ENCODE results near the gene METRN.
"Not testable (repeated sequence)": the region's sequence is repeated elsewhere in the genome, so short reads cannot be mapped to it uniquely, and the experiment has no call there.

Gene METRN

GRCh38 chr16:678209-678857 is 36.6 kb upstream of the METRN start:
- no peak for DNase-seq

- DNase-seq, result no peak
These were observed 35.8 kb upstream of the METRN start for GRCh38 chr16:678858-679813.

- peak; percentile 87 for DNase-seq
These were observed 34.9 kb upstream of the METRN start, which contains the start of gene STUB1 for GRCh38 chr16:679814-680624. STUB1 (plus strand) TSS chr16:680410; CDS start chr16:680526, 116 bp downstream.

GRCh38 chr16:680625-680945 is 34.3 kb upstream of the METRN start:
- DNase-seq, result no peak

GRCh38 chr16:680967-681745 is 33.8 kb upstream of the METRN start:
- no peak for DNase-seq

- DNase-seq, result no peak
These were observed 33.0 kb upstream of the METRN start for GRCh38 chr16:681746-682427.

GRCh38 chr16:682493-683395 is 32.2 kb upstream of the METRN start:
- DNase-seq, result no peak

GRCh38 chr16:683396-684070 is 31.4 kb upstream of the METRN start:
- DNase-seq, result no peak

- DNase-seq, result peak; percentile 87
These were observed 30.7 kb upstream of the METRN start, which contains the start of gene JMJD8 for GRCh38 chr16:684071-684794. JMJD8 (minus strand) TSS chr16:684334; CDS start chr16:684319, 15 bp downstream.

GRCh38 chr16:684961-685696 is 29.8 kb upstream of the METRN start:
- DNase-seq, result no peak

- no peak for DNase-seq
These were observed 29.0 kb upstream of the METRN start for GRCh38 chr16:685967-686366.

- no peak for DNase-seq
These were observed 28.3 kb upstream of the METRN start for GRCh38 chr16:686459-687260.

GRCh38 chr16:687499-687898 is 27.4 kb upstream of the METRN start:
- no peak for DNase-seq

- no peak for DNase-seq
These were observed 25.6 kb upstream of the METRN start for GRCh38 chr16:689175-689897.

GRCh38 chr16:691242-691641 is 23.7 kb upstream of the METRN start:
- not testable (repeated sequence) for DNase-seq

- DNase-seq, result no peak
These were observed 22.4 kb upstream of the METRN start for GRCh38 chr16:692356-693108.
